Natural killer cell (primary cell): Measurements from ENCODE around the gene GJA1. TPM values are rescaled to one million over a fixed set of nuclear protein-coding genes. Genes with fewer than 3 reads are reported as not detected.

Experiments
- ATAC-seq, 3 donors: fragments of 150-1000 bp in 2 of 3; fragments of 200-7000 bp in 1 of 3; cut with Tn5 transposase; 1 replicate in 1 of 3; 2 replicates in 2 of 3; pipeline ENCODE4 v1.10.0; 2021; ENCODE audit warnings: mild to moderate bottlenecking in 2 of 3, moderate library complexity in 2 of 3
- DNase-seq, 2 donors: peaks; one replicate each; pipeline versions ENCODE4 v3.0.0 to v3.0.0-alpha.2; 2013 to 2021; ENCODE audit warnings: mixed read lengths in 1 of 2
- H3K27ac ChIP-seq: one replicate; pipeline ENCODE4 v1.5.1; 2013; ENCODE audit warnings: mild to moderate bottlenecking, low read length
- H3K27me3 ChIP-seq: one replicate; pipeline ENCODE4 v1.6.1; 2013; ENCODE audit warnings: low read length; ENCODE audit not compliant: control insufficient read depth, insufficient read depth
- H3K36me3 ChIP-seq: one replicate; pipeline ENCODE4 v1.6.1; 2013; ENCODE audit warnings: low read length; ENCODE audit not compliant: control insufficient read depth, insufficient read depth
- H3K4me1 ChIP-seq: one replicate; pipeline ENCODE4 v1.6.1; 2013; ENCODE audit warnings: low read length; ENCODE audit not compliant: control insufficient read depth, insufficient read depth
- H3K4me3 ChIP-seq: one replicate; pipeline ENCODE4 v1.5.1; 2013; ENCODE audit warnings: low read length
- H3K9me3 ChIP-seq: one replicate; pipeline ENCODE4 v1.6.1; 2013; ENCODE audit warnings: low read length; ENCODE audit not compliant: control insufficient read depth, insufficient read depth
- H3K27ac Mint-ChIP-seq, 2 donors: one replicate each; pipeline ENCODE4 v1.8.0; 2022; ENCODE audit warnings: mild to moderate bottlenecking in 2 of 2, mixed read lengths in 2 of 2, moderate library complexity in 1 of 2
- H3K27me3 Mint-ChIP-seq, 2 donors: one replicate each; pipeline ENCODE4 v1.8.0; 2022; ENCODE audit warnings: low read depth in 2 of 2, mixed read lengths in 2 of 2
- H3K36me3 Mint-ChIP-seq: one replicate; pipeline ENCODE4 v1.8.0; 2022; ENCODE audit warnings: mixed read lengths
- H3K4me1 Mint-ChIP-seq, 2 donors: one replicate each; pipeline ENCODE4 v1.8.0; 2022; ENCODE audit warnings: mixed read lengths in 2 of 2
- H3K4me3 Mint-ChIP-seq: one replicate; pipeline ENCODE4 v1.8.0; 2022; ENCODE audit warnings: mild to moderate bottlenecking, moderate library complexity, mixed read lengths
- H3K9me3 Mint-ChIP-seq, 2 donors: one replicate each; pipeline ENCODE4 v1.8.0; 2022; ENCODE audit warnings: mixed read lengths in 2 of 2
- WGBS: methylation state at CpG from one replicate; pipeline ENCODE4 v1.1.7; 2013; ENCODE audit warnings: missing lambda C conversion rate; ENCODE audit not compliant: insufficient coverage; 5-methylcytosine and 5-hydroxymethylcytosine counted together
- intact Hi-C: fragments of 100-400 bp; cut with micrococcal nuclease; formaldehyde crosslinking; loops from one replicate; pipeline ENCODE4 v1.14.2; 2022
- total RNA-seq, 4 donors: library from RNA; stranded (reverse); fragments of 120-200 nt in 1 of 4; gene quantifications; one replicate each; pipeline versions ENCODE4 v1.2.3 to v1.2.4, GENCODE V29; 2013 to 2022
- TF ChIP-seq, protein P1 (sequence below): fragments of 200-600 bp; IDR thresholded peaks from one replicate; pipeline ENCODE4 v1.8.0; 2022; ENCODE audit warnings: antibody characterized with exemption

The GJA1 gene
- total RNA-seq, 3 donors from 2014 or later (not counting 1 experiment from before 2014, with no cell fraction given), result not detected

DNA sequence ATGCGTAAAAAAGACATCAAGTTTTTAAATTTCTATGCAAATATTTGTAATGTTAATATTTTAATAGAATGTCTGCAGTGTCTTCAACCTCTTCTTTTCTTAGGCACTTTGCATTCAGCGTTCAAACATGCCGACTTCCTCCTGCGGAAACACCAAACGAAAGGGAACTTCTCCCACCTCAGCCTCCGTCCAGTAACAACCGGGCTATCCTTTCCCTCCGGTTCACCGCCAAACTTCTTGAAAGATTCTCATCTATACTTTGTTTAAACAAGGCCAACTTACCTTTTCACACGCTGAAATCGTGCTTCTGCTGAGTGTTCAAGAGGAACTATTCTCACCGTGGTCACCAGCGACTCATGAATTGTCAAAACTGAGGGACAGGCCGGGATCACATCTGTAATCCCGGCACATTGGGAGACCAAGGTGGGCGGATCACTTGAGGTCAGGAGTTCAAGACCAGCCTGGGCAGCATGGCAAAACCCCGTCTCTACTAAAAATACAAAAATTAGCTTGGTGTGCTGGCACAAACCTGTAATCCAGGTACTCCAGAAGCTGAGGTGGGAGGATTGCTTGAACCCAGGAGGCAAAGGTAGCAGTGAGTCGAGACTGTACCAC, 44.8 kb downstream of the GJA1 start:
- no peak for ATAC-seq
- Mint-ChIP-seq H3K9me3 (peaks cover 3 to 5% of the 10 kb centered on the region in 2 donors), H3K27me3 (no peaks in the 10 kb centered on the region), H3K4me1 (no peaks in the 10 kb centered on the region), H3K4me3 (no peak overlapping the region), H3K27ac (no peak overlapping the region), H3K36me3 (no peaks in the 10 kb centered on the region)
- Histone ChIP-seq H3K27me3 (no peaks in the 10 kb centered on the region), H3K36me3 (no peaks in the 10 kb centered on the region), H3K4me3 (no peak overlapping the region), H3K27ac (no peak overlapping the region), H3K9me3 (no peaks in the 10 kb centered on the region), H3K4me1 (no peaks in the 10 kb centered on the region)
- 84% methylated on average over 17 of the region's 18 CpGs for WGBS
- intact Hi-C loops, result no loop called here
- TF ChIP-seq, protein P1, sequence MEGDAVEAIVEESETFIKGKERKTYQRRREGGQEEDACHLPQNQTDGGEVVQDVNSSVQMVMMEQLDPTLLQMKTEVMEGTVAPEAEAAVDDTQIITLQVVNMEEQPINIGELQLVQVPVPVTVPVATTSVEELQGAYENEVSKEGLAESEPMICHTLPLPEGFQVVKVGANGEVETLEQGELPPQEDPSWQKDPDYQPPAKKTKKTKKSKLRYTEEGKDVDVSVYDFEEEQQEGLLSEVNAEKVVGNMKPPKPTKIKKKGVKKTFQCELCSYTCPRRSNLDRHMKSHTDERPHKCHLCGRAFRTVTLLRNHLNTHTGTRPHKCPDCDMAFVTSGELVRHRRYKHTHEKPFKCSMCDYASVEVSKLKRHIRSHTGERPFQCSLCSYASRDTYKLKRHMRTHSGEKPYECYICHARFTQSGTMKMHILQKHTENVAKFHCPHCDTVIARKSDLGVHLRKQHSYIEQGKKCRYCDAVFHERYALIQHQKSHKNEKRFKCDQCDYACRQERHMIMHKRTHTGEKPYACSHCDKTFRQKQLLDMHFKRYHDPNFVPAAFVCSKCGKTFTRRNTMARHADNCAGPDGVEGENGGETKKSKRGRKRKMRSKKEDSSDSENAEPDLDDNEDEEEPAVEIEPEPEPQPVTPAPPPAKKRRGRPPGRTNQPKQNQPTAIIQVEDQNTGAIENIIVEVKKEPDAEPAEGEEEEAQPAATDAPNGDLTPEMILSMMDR, result no peak
- no peak for DNase-seq

DNA sequence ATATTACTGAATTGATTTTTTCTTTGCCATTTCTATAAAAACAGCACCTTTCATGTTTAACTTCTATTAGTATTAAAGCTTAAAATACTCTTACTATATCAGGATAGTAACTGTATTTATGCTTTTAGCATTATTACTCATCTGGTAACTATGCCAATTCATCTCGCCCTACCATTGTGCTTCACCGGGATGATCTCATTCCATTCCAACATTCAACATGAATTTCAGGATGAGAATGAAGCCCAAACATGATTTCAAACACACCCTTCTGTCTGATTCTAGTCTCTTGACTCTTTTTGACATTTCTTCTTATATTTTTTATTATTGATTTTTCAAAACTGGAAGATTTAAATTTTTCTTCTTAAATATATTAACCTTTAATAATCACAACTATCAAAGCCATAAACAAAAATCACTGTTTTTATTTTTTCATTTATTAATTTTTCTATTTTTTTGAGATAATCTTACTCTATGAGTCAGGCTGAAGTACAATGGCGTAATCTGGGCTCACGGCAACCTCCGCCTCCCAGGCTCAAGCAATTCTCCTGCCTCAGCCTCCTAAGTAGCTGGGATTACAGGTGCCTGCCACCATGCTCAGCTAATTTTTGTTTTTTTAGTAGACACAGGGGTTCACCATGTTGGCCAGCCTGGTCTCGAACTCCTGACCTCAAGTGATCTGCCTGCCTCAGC, 46.7 kb downstream of the GJA1 start:
- no peaks in the 10 kb centered on the region for H3K9me3 ChIP-seq
- TF ChIP-seq, protein P1, result no peak
- H3K27ac Mint-ChIP-seq, result no peak overlapping the region
- H3K4me1 Mint-ChIP-seq, result no peaks in the 10 kb centered on the region
- peaks cover 3 to 5% of the 10 kb centered on the region in 2 donors for H3K9me3 Mint-ChIP-seq
- intact Hi-C loops, result no loop called here
- no peak overlapping the region for H3K4me3 ChIP-seq
- no peaks in the 10 kb centered on the region for H3K4me1 ChIP-seq
- DNase-seq (no peak), ATAC-seq (no peak)
- H3K36me3 ChIP-seq, result no peaks in the 10 kb centered on the region
- H3K27ac ChIP-seq, result no peak overlapping the region
- no peaks in the 10 kb centered on the region for H3K27me3 ChIP-seq
- WGBS, result 86% methylated on average over 6 of the region's 6 CpGs
- no peaks in the 10 kb centered on the region for H3K36me3 Mint-ChIP-seq
- no peaks in the 10 kb centered on the region for H3K27me3 Mint-ChIP-seq
- H3K4me3 Mint-ChIP-seq, result no peak overlapping the region

DNA sequence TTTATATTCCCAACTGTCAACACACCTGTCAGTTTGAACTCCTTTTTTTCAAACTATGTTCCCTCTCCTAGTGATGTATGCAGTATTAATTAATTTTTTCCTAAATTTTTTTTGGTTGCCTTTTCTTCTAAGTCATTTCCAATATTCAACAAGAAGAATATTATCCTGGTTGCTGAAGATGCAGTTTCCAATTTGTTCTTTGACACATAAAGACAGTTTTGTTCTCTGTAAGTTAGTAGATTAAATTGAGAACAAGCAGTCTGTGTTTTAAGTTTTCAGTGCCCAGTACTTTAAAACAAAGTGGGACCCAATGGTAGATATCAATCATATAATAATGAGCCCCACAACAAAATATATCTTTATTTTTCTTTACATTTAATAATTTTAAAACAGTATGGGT, 47.3 kb downstream of the GJA1 start:
- intact Hi-C loops, result no loop called here
- TF ChIP-seq, protein P1, result no peak
- H3K27ac ChIP-seq, result no peak overlapping the region
- no peaks in the 10 kb centered on the region for H3K4me1 Mint-ChIP-seq
- no peaks in the 10 kb centered on the region for H3K36me3 ChIP-seq
- no peaks in the 10 kb centered on the region for H3K36me3 Mint-ChIP-seq
- H3K4me1 ChIP-seq, result no peaks in the 10 kb centered on the region
- no peaks in the 10 kb centered on the region for H3K27me3 ChIP-seq
- no peak overlapping the region for H3K27ac Mint-ChIP-seq
- no peak overlapping the region for H3K4me3 ChIP-seq
- DNase-seq (no peak), ATAC-seq (no peak)
- H3K4me3 Mint-ChIP-seq, result no peak overlapping the region
- no peaks in the 10 kb centered on the region for H3K9me3 ChIP-seq
- no peaks in the 10 kb centered on the region for H3K27me3 Mint-ChIP-seq
- peaks cover 3 to 5% of the 10 kb centered on the region in 2 donors for H3K9me3 Mint-ChIP-seq
